K562 (cell line): ENCODE data around the gene OVCH2. TPM values are rescaled to one million over a fixed set of nuclear protein-coding genes. Genes with fewer than 3 reads are reported as not detected.

Experiments
- ATAC-seq: fragments of 200-7000 bp; cut with Tn5 transposase; 3 replicates; pipeline ENCODE4 v1.9.1; 2020; ENCODE audit warnings: moderate library complexity
- BruUV-seq: library from RNA; stranded (reverse); fragments of 400-500 nt; replicated peaks from 2 replicates; lab custom pipeline; 2021; lab: Mats Ljungman, UMichigan
- CTCF ChIA-PET: fragments of 300-600 bp; formaldehyde crosslinking; extraction: SDS; loops from one replicate; lab custom pipeline; 2021; ENCODE audit warnings: low intra/inter-chr PET ratio; lab: Yijun Ruan, JAX
- POLR2A ChIA-PET: fragments of 300-600, 350-650 bp; sonication (Branson Sonifier 250); formaldehyde crosslinking; extraction: SDS; loops from one replicate; lab custom pipeline; 2021; ENCODE audit warnings: antibody characterized with exemption, inconsistent platforms; lab: Yijun Ruan, JAX
- DNase-seq, 4 experiments: peaks; one replicate each; pipeline versions ENCODE4 v3.0.0 to v3.0.0-alpha.2; 2011 to 2018; ENCODE audit warnings: low spot score in 3 of 4, mixed read lengths in 3 of 4; ENCODE audit errors: extremely low read depth in 1 of 4
- FAIRE-seq: peaks from 2 replicates; lab custom pipeline; 2011; peaks lifted over from hg19 to GRCh38; lab: Jason Lieb, UNC
- H2AFZ ChIP-seq: 2 replicates; pipeline ENCODE4 v1.6.0; 2011; ENCODE audit warnings: low read depth, low read length, control low read depth, inconsistent platforms
- H3K27ac ChIP-seq: fragments of 200-600 bp; 3 replicates; pipeline ENCODE4 v1.8.0; 2011; ENCODE audit warnings: low read depth, mild to moderate bottlenecking, control low read depth, inconsistent platforms, low read length, moderate library complexity, mixed read lengths; ENCODE audit errors: extremely low read depth
- H3K27me3 ChIP-seq, 2 experiments: fragments of 300-600 bp in 1 of 2; 2 replicates in 1 of 2; 3 replicates in 1 of 2; pipeline versions ENCODE4 v1.6.0 to v1.8.0; 2011; ENCODE audit warnings: inconsistent platforms in 2 of 2, low read length in 2 of 2, mild to moderate bottlenecking in 1 of 2, mixed read lengths in 1 of 2, moderate library complexity in 1 of 2; ENCODE audit not compliant: control insufficient read depth in 2 of 2, insufficient read depth in 2 of 2
- H3K36me3 ChIP-seq: fragments of 300-600 bp; 3 replicates; pipeline ENCODE4 v1.8.0; 2011; ENCODE audit warnings: mild to moderate bottlenecking, low read length, inconsistent platforms; ENCODE audit not compliant: control insufficient read depth, insufficient read depth
- H3K4me1 ChIP-seq, 2 experiments: fragments of 200-600 bp in 1 of 2; replicated peaks in 1 of 2; 2 replicates in 1 of 2; 3 replicates in 1 of 2; pipeline versions ENCODE4 v1.5.1 to v1.8.0; 2011; ENCODE audit warnings: inconsistent platforms in 2 of 2, low read length in 2 of 2, mild to moderate bottlenecking in 1 of 2, mixed read lengths in 1 of 2, moderate library complexity in 1 of 2; ENCODE audit not compliant: control insufficient read depth in 2 of 2, insufficient read depth in 2 of 2
- H3K4me2 ChIP-seq: 2 replicates; pipeline ENCODE4 v1.6.1; 2011; ENCODE audit warnings: low read length, control low read depth, inconsistent platforms, mixed read lengths; ENCODE audit not compliant: insufficient read depth
- H3K4me3 ChIP-seq: fragments of 200-600 bp; sonication (generic), shearing (Covaris generic); 2 replicates; pipeline ENCODE4 v1.5.1; 2016; ENCODE audit warnings: control low read depth, inconsistent platforms
- H3K79me2 ChIP-seq: fragments of 200-600 bp; 3 replicates; pipeline ENCODE4 v1.8.0; 2011; ENCODE audit warnings: low read length, inconsistent platforms; ENCODE audit not compliant: control insufficient read depth, insufficient read depth
- H3K9ac ChIP-seq, 2 experiments: 2 replicates each; pipeline versions ENCODE4 v1.6.0 to v1.6.1; 2011; ENCODE audit warnings: low read depth in 2 of 2, low read length in 2 of 2, control low read depth in 1 of 2, inconsistent platforms in 1 of 2, mild to moderate bottlenecking in 1 of 2, mixed read lengths in 1 of 2; ENCODE audit not compliant: insufficient read depth in 1 of 2
- H3K9me1 ChIP-seq: one replicate; pipeline ENCODE4 v1.6.0; 2011; ENCODE audit warnings: inconsistent platforms, mild to moderate bottlenecking, low read length, moderate library complexity; ENCODE audit not compliant: control insufficient read depth, insufficient read depth
- H3K9me3 ChIP-seq: replicated peaks from 2 replicates; pipeline ENCODE4 v1.5.1; 2011; ENCODE audit warnings: low read depth, low read length, inconsistent platforms; ENCODE audit not compliant: control insufficient read depth, insufficient read depth
- H4K20me1 ChIP-seq: replicated peaks from 2 replicates; pipeline ENCODE4 v1.6.1; 2011; ENCODE audit warnings: low read length, inconsistent platforms, mixed read lengths; ENCODE audit not compliant: control insufficient read depth, insufficient read depth
- ARID2 ChIP-seq: fragments of 450-650 bp; IDR thresholded peaks from 2 replicates; pipeline ENCODE4 v1.6.1; 2017; ENCODE audit warnings: antibody characterized with exemption, mild to moderate bottlenecking
- COPS2 ChIP-seq: fragments of 450-650 bp; conservative IDR thresholded peaks from 2 replicates; pipeline ENCODE4 v1.6.1; 2016; ENCODE audit warnings: mild to moderate bottlenecking, moderate library complexity
- HNRNPL ChIP-seq: fragments of 200-400 bp; formaldehyde crosslinking; IDR thresholded peaks from 2 replicates; pipeline ENCODE4 v1.6.1; 2017; ENCODE audit warnings: low read depth, mild to moderate bottlenecking, low read length
- HSF4 ChIP-seq: fragments of 250-450 bp; sonication (Bioruptor Pico); IDR thresholded peaks from 2 replicates; pipeline ENCODE4 v2.1.2; 2022; ENCODE audit warnings: mild to moderate bottlenecking, moderate library complexity, borderline replicate concordance
- KAT7 ChIP-seq: sonication (generic); formaldehyde crosslinking; IDR thresholded peaks from 2 replicates; pipeline ENCODE4 v1.8.0; 2022; ENCODE audit warnings: missing genetic modification reagents, mild to moderate bottlenecking, borderline replicate concordance
- KLF6 ChIP-seq: fragments of 250-450 bp; sonication (Bioruptor Pico); IDR thresholded peaks from 2 replicates; pipeline ENCODE4 v1.4.0; 2020; ENCODE audit warnings: mild to moderate bottlenecking, moderate library complexity, borderline replicate concordance
- NCOA1 ChIP-seq: fragments of 450-650 bp; IDR thresholded peaks from 2 replicates; pipeline ENCODE4 v1.6.1; 2016; ENCODE audit warnings: low read depth
- NR0B1 ChIP-seq: fragments of 450-650 bp; IDR thresholded peaks from one replicate; pipeline ENCODE4 v1.6.1; 2018; ENCODE audit warnings: mild to moderate bottlenecking, moderate library complexity; ENCODE audit not compliant: partially characterized antibody
- NR3C1 ChIP-seq: sonication (generic); formaldehyde crosslinking; IDR thresholded peaks from 2 replicates; pipeline ENCODE4 v1.8.1; 2022; ENCODE audit warnings: missing genetic modification reagents
- NUFIP1 ChIP-seq: fragments of 450-650 bp; IDR thresholded peaks from 2 replicates; pipeline ENCODE4 v1.6.1; 2018; ENCODE audit not compliant: partially characterized antibody
- POLR2AphosphoS2 ChIP-seq: IDR thresholded peaks from 2 replicates; pipeline ENCODE4 v1.6.1; 2012; ENCODE audit warnings: low read length, improper control_type of control experiment
- PRMT5 ChIP-seq: sonication (generic); formaldehyde crosslinking; IDR thresholded peaks from 2 replicates; pipeline ENCODE4 v1.5.0; 2020; ENCODE audit warnings: missing genetic modification reagents
- SNRNP70 ChIP-seq: fragments of 200-400 bp; formaldehyde crosslinking; optimal IDR thresholded peaks from 2 replicates; pipeline ENCODE3; 2017; ENCODE audit warnings: low read depth, low read length
- TARDBP ChIP-seq: fragments of 450-650 bp; IDR thresholded peaks from 2 replicates; pipeline ENCODE4 v1.6.1; 2016
- USF1 ChIP-seq: sonication (generic); formaldehyde crosslinking; IDR thresholded peaks from 2 replicates; pipeline ENCODE4 v1.9.0; 2022; ENCODE audit warnings: mild to moderate bottlenecking, missing genetic modification reagents
- ZNF197 ChIP-seq: fragments of 200-800 bp; sonication (Bioruptor generic); IDR thresholded peaks from 2 replicates; pipeline ENCODE4 v1.6.1; 2016; ENCODE audit warnings: low read depth, missing genetic modification characterization, missing compliant biosample characterization
- WGBS: fragments of 100-300 bp; shearing (Covaris generic); methylation state at CpG from one replicate; pipeline ENCODE4 v1.1.6; 2016; ENCODE audit warnings: low coverage, mixed read lengths; ENCODE audit not compliant: insufficient coverage; ENCODE audit errors: missing lambda C conversion rate; 5-methylcytosine and 5-hydroxymethylcytosine counted together
- in situ Hi-C: fragments of 300-500 bp; cut with MboI; formaldehyde crosslinking; loops from 4 replicates; pipeline ENCODE4 v1.15.0; 2018; ENCODE audit warnings: inconsistent platforms, mixed read lengths
- intact Hi-C: fragments of 100-400 bp; cut with micrococcal nuclease; formaldehyde crosslinking; loops from 2 replicates; pipeline ENCODE4 v1.14.2; 2022
- polyA plus RNA-seq, 8 experiments: library from polyadenylated mRNA; depleted of rRNA in 4 of 8; stranded (reverse) in 5 of 8; unstranded in 3 of 8; fragments of >200 nt; fragmentation: Nextera tagmentation in 2 of 8; fragmentation: Illumina TruSeq in 1 of 8; extraction: Ambion mirVana in 2 of 8; extraction: Trizol in 1 of 8; gene quantifications; 2 replicates each; pipeline versions ENCODE4 v1.2.1 to v1.2.3, GENCODE V29; 2011 to 2014; ENCODE audit warnings: inconsistent platforms in 1 of 8, missing spikeins in 1 of 8
- total RNA-seq, 7 experiments: library from RNA; depleted of rRNA in 6 of 7; stranded (reverse); fragments of >200 nt in 6 of 7; fragmentation: Illumina TruSeq in 2 of 7; extraction: Trizol in 2 of 7; gene quantifications; 2 replicates each; pipeline versions ENCODE4 v1.2.1 to v1.2.3, GENCODE V29; 2011 to 2021; ENCODE audit warnings: low replicate concordance in 1 of 7

OVCH2 gene
- total and polyA plus RNA-seq, 9 of the 15 experiments (the other 6 are each of a cell fraction or from before 2014, with no cell fraction given) = not detected

DNA sequence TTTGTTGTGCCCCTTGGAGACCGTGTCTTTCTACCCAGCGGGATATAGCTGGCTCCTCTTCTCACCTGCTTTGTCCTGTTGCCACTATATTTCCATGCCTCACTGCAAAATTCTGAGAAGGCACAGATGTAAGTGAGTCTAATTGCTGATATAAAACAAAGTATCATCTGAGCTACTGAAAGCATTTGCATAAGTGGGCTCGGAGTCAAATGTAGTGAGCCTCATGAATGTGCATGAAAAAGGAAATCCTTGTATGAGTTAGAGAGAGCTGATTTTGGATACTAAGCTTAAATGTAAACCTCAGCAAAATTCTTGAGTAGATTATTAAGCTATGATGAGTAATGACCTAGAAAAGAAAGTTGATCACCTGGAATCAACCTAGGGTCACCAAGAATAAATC lies 13.9 kb downstream of the OVCH2 start:
- H3K9me1 ChIP-seq = no peaks in the 10 kb centered on the region
- ChIA-PET POLR2A (interaction anchor here (0.5 kb wide), 1 partner anchor 573 kb away, joined by 3 read pairs; no protein-coding TSS in a partner anchor), CTCF (no interaction called here)
- peaks cover 7% of the 10 kb centered on the region; the same call in 1 of the 2 replicates for H4K20me1 ChIP-seq
- H2AFZ ChIP-seq = no peak overlapping the region
- H3K9ac ChIP-seq = no peak overlapping the region
- in situ Hi-C loops = no loop called here
- FAIRE-seq (no peak), DNase-seq (no peak), ATAC-seq (no peak)
- TF ChIP-seq SNRNP70 = no peak
- TF ChIP-seq NCOA1 = no peak
- no peak for TF ChIP-seq PRMT5 (CRISPR knock-in tag)
- no peak for TF ChIP-seq HNRNPL
- no peak for TF ChIP-seq HSF4 (CRISPR knock-in tag)
- no peak for TF ChIP-seq ZNF197
- no peak for TF ChIP-seq NUFIP1
- no peak for TF ChIP-seq POLR2AphosphoS2
- TF ChIP-seq COPS2 = no peak
- no peak for TF ChIP-seq KLF6 (CRISPR knock-in tag)
- no peak for TF ChIP-seq NR3C1 (CRISPR knock-in tag)
- TF ChIP-seq KAT7 = no peak
- no peak for TF ChIP-seq NR0B1
- no peak for TF ChIP-seq TARDBP
- no peak for TF ChIP-seq USF1
- no peak for TF ChIP-seq ARID2
- H3K79me2 ChIP-seq = no peaks in the 10 kb centered on the region
- WGBS = 0% methylated on average over 3 of the region's 3 CpGs
- intact Hi-C loops = loop anchor here (10.0 kb wide), 1 partner anchor 598 kb away; no protein-coding TSS in a partner anchor
- no peak overlapping the region for H3K4me3 ChIP-seq
- H3K36me3 ChIP-seq = no peaks in the 10 kb centered on the region
- H3K27ac ChIP-seq = no peak overlapping the region
- H3K27me3 ChIP-seq = peaks cover 0 to 4% of the 10 kb centered on the region in 2 experiments; a peak in 2 of 5 replicates
- H3K9me3 ChIP-seq = no peaks in the 10 kb centered on the region
- BruUV-seq = no TSS peak
- no peaks in the 10 kb centered on the region for H3K4me1 ChIP-seq
- H3K4me2 ChIP-seq = no peak overlapping the region
